Spleen (tissue), 7 donors: ENCODE results near the gene LDLRAD4.

Source experiments
- POLR2A ChIP-seq, 3 donors: fragments of 450-650 bp; IDR thresholded peaks; one replicate each; pipeline ENCODE4 v1.5.1; 2017; ENCODE audit warnings: antibody characterized with exemption in 3 of 3, mild to moderate bottlenecking in 1 of 3
- TF ChIP-seq, protein P1 (sequence below), 11 experiments: fragments of 200-600 bp in 7 of 11; fragments of 450-650 bp in 4 of 11; sonication (generic) in 4 of 11; IDR thresholded peaks in 8 of 11; conservative IDR thresholded peaks in 3 of 11; 1 replicate in 7 of 11; 2 replicates in 4 of 11; pipeline versions ENCODE4 v1.4.0 to v1.8.0; 2016 to 2021; ENCODE audit warnings: antibody characterized with exemption in 11 of 11, inconsistent platforms in 4 of 11, mild to moderate bottlenecking in 1 of 11
- donor health status: DM: no; HTN: no; CAD: no; lungs with moderate emphysema.
- donor health status: DM: no; HTN: no; CAD: no.
- donor health status: DM: no; HTN: no; CAD: no.

DNA sequence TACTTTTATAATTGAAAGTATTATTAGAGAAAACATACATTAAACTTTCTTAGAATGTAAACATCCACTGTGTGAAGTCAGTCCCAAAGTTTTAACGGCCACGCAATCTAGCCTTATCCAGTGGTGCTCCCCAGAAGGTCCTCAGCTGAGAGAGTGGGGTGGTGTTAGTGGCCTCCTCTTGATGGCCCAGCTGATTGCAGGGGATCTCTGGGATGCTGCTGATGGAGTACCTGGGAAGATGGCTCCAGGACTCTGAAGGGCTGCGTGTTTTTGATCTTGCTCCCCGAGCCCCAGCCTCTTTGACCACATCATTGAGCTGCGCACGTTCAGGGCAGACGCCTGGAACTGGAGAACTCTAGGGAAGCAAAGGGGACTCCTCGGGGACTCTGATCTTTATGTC lies 326.4 kb downstream of the LDLRAD4 start:
- no peak for TF ChIP-seq POLR2A (IDR thresholded peaks at IDR 0.05)
- TF ChIP-seq, protein P1, sequence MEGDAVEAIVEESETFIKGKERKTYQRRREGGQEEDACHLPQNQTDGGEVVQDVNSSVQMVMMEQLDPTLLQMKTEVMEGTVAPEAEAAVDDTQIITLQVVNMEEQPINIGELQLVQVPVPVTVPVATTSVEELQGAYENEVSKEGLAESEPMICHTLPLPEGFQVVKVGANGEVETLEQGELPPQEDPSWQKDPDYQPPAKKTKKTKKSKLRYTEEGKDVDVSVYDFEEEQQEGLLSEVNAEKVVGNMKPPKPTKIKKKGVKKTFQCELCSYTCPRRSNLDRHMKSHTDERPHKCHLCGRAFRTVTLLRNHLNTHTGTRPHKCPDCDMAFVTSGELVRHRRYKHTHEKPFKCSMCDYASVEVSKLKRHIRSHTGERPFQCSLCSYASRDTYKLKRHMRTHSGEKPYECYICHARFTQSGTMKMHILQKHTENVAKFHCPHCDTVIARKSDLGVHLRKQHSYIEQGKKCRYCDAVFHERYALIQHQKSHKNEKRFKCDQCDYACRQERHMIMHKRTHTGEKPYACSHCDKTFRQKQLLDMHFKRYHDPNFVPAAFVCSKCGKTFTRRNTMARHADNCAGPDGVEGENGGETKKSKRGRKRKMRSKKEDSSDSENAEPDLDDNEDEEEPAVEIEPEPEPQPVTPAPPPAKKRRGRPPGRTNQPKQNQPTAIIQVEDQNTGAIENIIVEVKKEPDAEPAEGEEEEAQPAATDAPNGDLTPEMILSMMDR (IDR thresholded peaks at IDR 0.05 in 8 of 11, conservative IDR thresholded peaks at IDR 0.05 in 3 of 11) = no peak
